OCI-LY3 (cell line): ENCODE data around the gene SLC25A21.

Experiments
- H2AFZ ChIP-seq: fragments of 200-600, 300-600 bp; shearing (Covaris generic); 2 replicates; pipeline ENCODE4 v1.6.0; 2014; ENCODE audit warnings: antibody characterized with exemption, low read depth, low read length
- H3K27ac ChIP-seq: fragments of 200-600, 300-600 bp; sonication (generic); 2 replicates; pipeline ENCODE4 v1.5.1; 2014; ENCODE audit warnings: mild to moderate bottlenecking, low read length, moderate library complexity, mixed read lengths
- H3K27me3 ChIP-seq: fragments of 200-600, 300-600 bp; sonication (generic); 2 replicates; pipeline ENCODE4 v1.6.1; 2014; ENCODE audit warnings: low read depth, low read length, mixed read lengths
- H3K36me3 ChIP-seq: fragments of 200-600, 300-600 bp; sonication (generic); replicated peaks from 2 replicates; pipeline ENCODE3; 2014; ENCODE audit warnings: low read depth, low read length, mixed read lengths
- H3K4me1 ChIP-seq: fragments of 300-600, 200-600 bp; sonication (generic); 2 replicates; pipeline ENCODE4 v1.6.1; 2014; ENCODE audit warnings: low read length, mixed read lengths
- H3K4me2 ChIP-seq: fragments of 200-600, 300-600 bp; sonication (generic); 2 replicates; pipeline ENCODE4 v1.6.1; 2014; ENCODE audit warnings: low read length, mixed read lengths
- H3K4me3 ChIP-seq: fragments of 300-600, 200-600 bp; sonication (generic); 2 replicates; pipeline ENCODE4 v1.5.1; 2014; ENCODE audit warnings: antibody characterized with exemption, mild to moderate bottlenecking, low read length, moderate library complexity
- H3K79me2 ChIP-seq: fragments of 300-600, 200-600 bp; shearing (Covaris generic); 2 replicates; pipeline ENCODE4 v1.6.1; 2014; ENCODE audit warnings: mild to moderate bottlenecking, low read length, mixed read lengths
- H3K9ac ChIP-seq: fragments of 300-600, 200-600 bp; shearing (Covaris generic); 2 replicates; pipeline ENCODE4 v1.6.0; 2014; ENCODE audit warnings: mild to moderate bottlenecking, low read length, moderate library complexity
- H3K9me3 ChIP-seq: fragments of 200-600, 300-600 bp; shearing (Covaris generic); 2 replicates; pipeline ENCODE4 v1.6.1; 2014; ENCODE audit warnings: low read length, mixed read lengths; ENCODE audit not compliant: insufficient read depth
- H4K20me1 ChIP-seq: fragments of 200-600, 300-600 bp; sonication (generic); 2 replicates; pipeline ENCODE4 v1.6.1; 2016; ENCODE audit warnings: low read length, mixed read lengths; ENCODE audit not compliant: insufficient read depth
- CTCF ChIP-seq: fragments of 200-600, 300-600 bp; sonication (generic); IDR thresholded peaks from 2 replicates; pipeline ENCODE4 v1.5.1; 2014; ENCODE audit warnings: antibody characterized with exemption, low read length, low read depth
- EZH2phosphoT487 ChIP-seq: fragments of 200-600 bp; shearing (Covaris generic); IDR thresholded peaks from 2 replicates; pipeline ENCODE4 v1.6.1; 2018; ENCODE audit warnings: antibody characterized with exemption, mixed run types, low read depth

Gene SLC25A21

GRCh38 chr14:36939265-36939664, 233.1 kb downstream of the SLC25A21 start:
- Histone ChIP-seq H3K36me3 (no peaks in the 10 kb centered on the region), H3K27me3 (no peaks in the 10 kb centered on the region), H4K20me1 (no peaks in the 10 kb centered on the region), H3K9ac (no peak overlapping the region), H3K4me3 (no peak overlapping the region), H3K9me3 (no peaks in the 10 kb centered on the region), H2AFZ (no peak overlapping the region), H3K27ac (no peak overlapping the region), H3K4me2 (no peak overlapping the region), H3K79me2 (no peaks in the 10 kb centered on the region), H3K4me1 (peaks cover 23% of the 10 kb centered on the region)
- TF ChIP-seq CTCF: no peak
- TF ChIP-seq EZH2phosphoT487: no peak

GRCh38 chr14:36938678-36939077, 233.7 kb downstream of the SLC25A21 start:
- TF ChIP-seq EZH2phosphoT487 (no peak), CTCF (no peak)

GRCh38 chr14:36935976-36936678, 236.3 kb downstream of the SLC25A21 start:
- Histone ChIP-seq H2AFZ (no peak overlapping the region; the same call in 1 of the 2 replicates), H4K20me1 (no peaks in the 10 kb centered on the region), H3K79me2 (no peaks in the 10 kb centered on the region), H3K9me3 (no peaks in the 10 kb centered on the region), H3K4me2 (peak overlapping the region; percentile 4; the same call in 1 of the 2 replicates), H3K27ac (no peak overlapping the region), H3K27me3 (no peaks in the 10 kb centered on the region), H3K36me3 (no peaks in the 10 kb centered on the region), H3K9ac (no peak overlapping the region), H3K4me3 (no peak overlapping the region), H3K4me1 (peaks cover 22% of the 10 kb centered on the region)
- TF ChIP-seq EZH2phosphoT487 (no peak), CTCF (no peak)

More at GRCh38 chr14:36938678-36939077, 233.7 kb downstream of the SLC25A21 start:
- Histone ChIP-seq H4K20me1 (no peaks in the 10 kb centered on the region), H3K4me2 (no peak overlapping the region), H3K9me3 (no peaks in the 10 kb centered on the region), H2AFZ (no peak overlapping the region), H3K36me3 (no peaks in the 10 kb centered on the region), H3K4me1 (peaks cover 24% of the 10 kb centered on the region), H3K9ac (no peak overlapping the region), H3K27me3 (no peaks in the 10 kb centered on the region), H3K79me2 (no peaks in the 10 kb centered on the region), H3K4me3 (no peak overlapping the region), H3K27ac (no peak overlapping the region)

GRCh38 chr14:36934304-36934703, 238.1 kb downstream of the SLC25A21 start:
- Histone ChIP-seq H3K4me2 (no peak overlapping the region), H2AFZ (no peak overlapping the region), H3K9ac (no peak overlapping the region), H3K36me3 (no peaks in the 10 kb centered on the region), H3K27ac (no peak overlapping the region), H3K9me3 (no peaks in the 10 kb centered on the region), H3K4me1 (peaks cover 11% of the 10 kb centered on the region), H3K4me3 (no peak overlapping the region), H3K79me2 (no peaks in the 10 kb centered on the region), H3K27me3 (no peaks in the 10 kb centered on the region), H4K20me1 (no peaks in the 10 kb centered on the region)
- TF ChIP-seq CTCF (no peak), EZH2phosphoT487 (no peak)
